Retina (tissue), 1 donor: ENCODE data around the gene PLK4.
"Not testable (repeated sequence)": the region's sequence is repeated elsewhere in the genome, so short reads cannot be mapped to it uniquely, and the experiment has no call there.

Experiments used
- DNase-seq: peaks from one replicate; pipeline ENCODE4 v3.0.0-alpha.2; 2016

Gene PLK4

DNA sequence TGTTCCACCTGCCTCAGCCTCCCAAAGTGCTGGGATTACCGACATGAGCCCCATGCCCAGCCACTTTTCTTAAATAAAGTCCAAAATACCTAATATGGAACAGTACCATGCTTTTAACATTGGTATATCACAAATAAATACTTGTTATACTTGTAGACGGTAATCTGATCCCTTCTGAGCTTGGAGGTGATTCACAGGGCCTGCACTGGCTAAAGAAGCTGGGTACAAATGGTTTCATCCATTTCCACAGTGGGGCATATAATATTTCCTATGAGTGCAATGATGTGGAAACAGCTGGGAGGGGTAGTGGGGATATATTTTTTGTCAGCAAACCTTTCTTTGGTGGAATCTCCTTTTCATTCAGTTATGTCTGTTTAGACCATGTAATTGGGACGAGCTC, 35.8 kb downstream of the PLK4 start:
- DNase-seq = no peak

DNA sequence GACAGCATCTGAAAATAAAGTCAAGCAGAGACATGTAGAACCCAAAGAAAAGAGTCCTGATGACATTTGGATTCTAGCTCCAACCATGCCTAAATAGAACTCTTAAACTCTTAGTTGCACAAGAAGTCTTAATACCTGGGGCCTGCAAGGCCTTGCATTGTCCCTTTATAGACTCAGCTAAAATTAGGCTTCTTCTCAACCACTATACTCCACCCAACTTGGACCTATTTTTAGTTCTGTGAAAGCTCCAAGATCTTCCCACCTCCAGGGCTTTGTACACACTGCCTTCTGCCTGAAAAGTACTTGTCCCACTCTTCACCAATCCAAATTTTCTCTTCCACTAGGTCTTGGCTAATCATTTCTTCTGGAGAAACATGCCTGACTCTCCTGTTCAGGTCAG, 36.5 kb downstream of the PLK4 start:
- DNase-seq = no peak

DNA sequence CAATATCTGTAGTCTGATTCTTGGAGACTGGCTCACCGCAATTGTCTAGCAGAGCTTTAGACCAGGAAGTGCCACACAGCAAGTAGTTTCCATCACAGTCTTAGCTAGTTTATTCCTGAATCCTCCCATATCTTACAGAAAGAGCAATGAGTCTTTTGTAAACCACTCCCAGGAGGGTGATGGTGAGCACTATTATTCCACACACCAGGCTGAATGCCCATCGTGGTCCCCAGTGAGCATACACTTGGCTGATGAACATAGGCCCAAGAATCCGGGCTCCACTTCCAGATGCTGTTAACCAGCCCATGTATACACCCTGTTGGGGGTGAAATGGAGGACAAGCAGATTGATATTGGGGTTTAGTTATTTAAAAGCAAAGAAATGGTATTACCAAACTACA, 39.8 kb downstream of the PLK4 start:
- DNase-seq = no peak

DNA sequence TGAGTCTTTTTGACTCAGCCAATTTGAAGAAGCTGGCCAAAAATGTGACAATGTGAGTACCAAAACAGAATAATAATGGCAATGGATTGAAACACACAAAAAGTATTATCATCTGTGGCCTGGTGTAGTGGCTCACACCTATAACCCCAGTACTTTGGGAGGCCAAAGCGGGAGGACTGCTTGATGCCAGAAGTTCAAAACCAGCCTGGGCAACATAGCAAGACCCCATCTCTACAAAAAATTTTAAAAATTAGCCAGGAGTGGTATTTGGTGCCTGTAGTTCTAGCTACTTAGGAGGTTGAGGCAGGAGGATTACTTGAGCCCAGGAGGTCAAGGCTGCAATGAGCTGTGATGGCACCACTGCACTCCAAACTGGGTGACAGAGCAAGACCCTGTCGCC, 41.5 kb downstream of the PLK4 start:
- no peak for DNase-seq

DNA sequence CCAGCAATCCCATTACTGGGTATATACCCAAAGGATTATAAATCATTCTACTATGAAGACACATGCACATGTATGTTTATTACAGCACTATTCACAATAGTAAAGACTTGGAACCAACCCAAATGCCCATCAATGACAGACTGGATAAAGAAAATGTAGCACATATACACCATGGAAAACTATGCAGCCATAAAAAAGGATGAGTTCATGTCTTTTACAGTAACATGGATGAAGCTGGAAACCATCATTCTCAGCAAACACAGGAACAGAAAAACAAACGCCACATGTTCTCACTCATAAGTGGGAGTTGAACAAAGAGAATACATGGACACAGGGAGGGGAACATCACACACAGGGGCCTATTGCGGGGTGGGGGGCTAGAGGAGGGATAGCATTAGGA, 45.0 kb downstream of the PLK4 start:
- not testable (repeated sequence) for DNase-seq

DNA sequence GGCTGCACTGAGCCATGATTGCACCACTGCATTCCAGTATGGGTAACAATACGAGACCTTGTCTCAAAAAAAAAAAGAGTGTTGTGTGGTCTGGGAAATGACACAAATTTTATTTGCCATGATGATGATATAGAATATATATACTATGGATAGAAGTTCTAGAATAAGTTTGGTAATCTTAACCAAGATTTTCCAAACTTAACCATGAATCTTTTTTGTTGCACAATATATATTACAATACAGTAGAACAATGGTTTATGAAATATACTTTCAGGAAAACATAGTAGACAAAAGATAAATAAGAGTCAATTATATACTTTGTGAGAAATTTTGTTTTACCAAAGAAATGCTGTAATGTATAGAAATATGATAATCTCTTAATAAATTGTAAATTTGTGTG, 49.5 kb downstream of the PLK4 start:
- no peak for DNase-seq

DNA sequence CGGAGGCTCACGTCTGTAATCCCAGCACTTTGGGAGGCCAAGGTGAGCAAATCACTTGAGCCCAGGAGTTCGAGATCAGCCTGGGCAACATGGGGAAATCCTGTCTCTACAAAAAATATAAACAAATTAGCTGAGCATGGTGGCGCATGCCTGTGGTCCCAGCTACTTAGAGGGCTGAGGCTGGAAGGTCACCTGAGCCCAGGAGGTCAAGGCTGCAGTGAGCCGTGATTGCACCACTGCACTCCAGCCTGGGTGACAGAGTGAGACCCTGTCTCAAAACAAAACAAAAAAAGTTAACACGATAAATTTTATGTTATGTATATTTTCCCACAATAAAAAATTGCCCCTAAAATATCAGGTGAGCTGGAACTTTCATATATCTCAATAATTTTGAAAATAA, 51.1 kb downstream of the PLK4 start:
- DNase-seq = not testable (repeated sequence)

DNA sequence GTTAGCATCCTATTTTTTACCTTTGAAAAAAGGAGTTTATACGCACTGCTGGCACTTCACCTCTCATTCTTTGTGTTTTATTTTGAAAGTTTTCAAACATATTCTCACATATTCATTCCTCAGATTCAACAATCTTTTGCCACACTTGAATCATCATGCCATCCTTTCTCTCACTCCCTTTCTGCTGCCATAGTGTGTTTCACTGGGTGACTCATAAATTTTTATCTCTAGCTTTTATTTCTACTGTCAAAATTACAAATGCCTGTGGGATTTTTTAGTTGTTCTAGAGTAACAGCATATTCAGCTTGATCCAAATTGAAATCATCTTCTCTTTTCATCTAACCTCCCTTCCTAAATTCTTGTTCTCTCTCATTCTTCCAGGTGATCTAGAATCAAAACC, 56.3 kb downstream of the PLK4 start:
- no peak for DNase-seq
